Activated CD8-positive, alpha-beta T cell treated with anti-CD3 and anti-CD28 coated beads, Interleukin-2, amount 10 ng/mL, durations not matched to agents 7 days and 5 days (primary cell): Measurements from ENCODE around the gene GLRA3. TPM values are rescaled to one million over a fixed set of nuclear protein-coding genes. Genes with fewer than 3 reads are reported as not detected.
"Not testable (repeated sequence)": the region's sequence is repeated elsewhere in the genome, so short reads cannot be mapped to it uniquely, and the experiment has no call there.

Experiments used
- ATAC-seq: fragments of 150-1000 bp; cut with Tn5 transposase; one replicate; pipeline ENCODE4 v1.10.0; 2021; ENCODE audit warnings: moderate library complexity
- CTCF ChIA-PET: fragments of 350-600 bp; sonication (Branson Sonifier 250); formaldehyde crosslinking; loops from one replicate; lab custom pipeline; 2021; ENCODE audit warnings: antibody characterized with exemption; lab: Charles Lee
- POLR2A ChIA-PET: fragments of 350-600 bp; sonication (Branson Sonifier 250); formaldehyde crosslinking; loops from one replicate; lab custom pipeline; 2021; ENCODE audit warnings: antibody characterized with exemption; lab: Charles Lee
- DNase-seq: peaks from one replicate; pipeline ENCODE4 v3.0.0-alpha.2; 2020
- H3K27ac Mint-ChIP-seq: one replicate; pipeline ENCODE4 v1.8.0; 2021; ENCODE audit warnings: mild to moderate bottlenecking, mixed read lengths
- H3K27me3 Mint-ChIP-seq: one replicate; pipeline ENCODE4 v1.8.0; 2021; ENCODE audit warnings: low read depth, mixed read lengths
- H3K36me3 Mint-ChIP-seq: one replicate; pipeline ENCODE4 v1.8.0; 2021; ENCODE audit warnings: low read depth, mixed read lengths
- H3K4me1 Mint-ChIP-seq: one replicate; pipeline ENCODE4 v1.8.0; 2021; ENCODE audit warnings: low read depth, mixed read lengths
- H3K4me3 Mint-ChIP-seq: one replicate; pipeline ENCODE4 v1.8.0; 2021; ENCODE audit warnings: mild to moderate bottlenecking, mixed read lengths
- H3K9me3 Mint-ChIP-seq: one replicate; pipeline ENCODE4 v1.8.0; 2022; ENCODE audit warnings: mixed read lengths; ENCODE audit not compliant: insufficient read depth
- total RNA-seq, 2 experiments: library from RNA; stranded (reverse); gene quantifications; one replicate each; pipeline ENCODE4 v1.2.3, GENCODE V29; 2021

GLRA3 gene
- not detected for total RNA-seq

DNA sequence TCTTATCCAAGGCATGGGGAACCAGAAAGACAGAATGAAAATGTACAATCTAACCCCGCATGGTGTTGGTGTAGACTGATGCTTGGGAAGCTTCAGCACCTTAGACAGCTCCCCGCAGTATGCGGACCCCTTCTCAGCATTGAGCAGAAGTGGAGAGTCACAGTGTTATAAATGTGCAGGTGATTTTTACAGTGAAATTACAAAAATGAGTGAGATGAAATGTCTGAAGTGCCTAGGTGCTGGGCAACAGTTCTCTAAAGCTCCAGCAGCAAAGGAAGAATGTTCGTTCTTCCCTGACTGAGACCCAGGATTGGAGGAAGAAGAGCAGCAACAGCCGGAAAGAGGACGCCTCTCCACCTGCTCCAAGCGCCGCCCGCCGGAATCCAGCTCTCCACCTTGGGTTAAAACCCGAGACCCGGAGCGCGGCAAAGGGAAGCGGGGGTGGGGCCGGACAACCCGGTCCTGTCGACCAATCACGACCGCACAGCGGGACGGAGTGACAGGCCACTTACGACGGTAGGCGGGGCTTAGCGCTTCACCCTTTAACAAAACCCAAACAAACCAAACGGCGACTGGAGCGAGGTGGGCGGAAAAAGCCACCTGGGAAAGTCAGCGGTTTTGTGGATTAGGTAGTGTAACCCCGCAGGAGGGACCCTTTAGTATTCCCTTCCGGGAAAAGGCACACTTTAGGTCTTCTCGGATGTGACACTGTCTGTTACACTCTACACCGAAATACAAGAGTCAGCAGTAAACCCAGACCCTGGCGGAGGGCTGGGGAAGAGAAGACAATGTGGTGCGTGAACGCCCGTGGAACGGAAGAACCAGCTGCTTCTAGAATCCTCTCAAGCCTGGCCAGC lies at the start of gene GLRA3:
Gene GLRA3 (minus strand): TSS at position 403 of the 857 bp plus-strand sequence. CDS start 436 bp downstream, outside the sequence.
- peak within 1 kb of the TSS; percentile 23 for H3K4me3 Mint-ChIP-seq
- no peaks in the 10 kb centered on the region for H3K9me3 Mint-ChIP-seq
- peaks cover 9% of the 10 kb centered on the region for H3K27me3 Mint-ChIP-seq
- CTCF ChIA-PET, result no interaction called here
- POLR2A ChIA-PET, result no interaction called here
- H3K36me3 Mint-ChIP-seq, result peaks cover 2% of the 10 kb centered on the region
- ATAC-seq (peak; percentile 79), DNase-seq (peak; percentile 39)
- H3K4me1 Mint-ChIP-seq, result peaks cover 7% of the 10 kb centered on the region
- H3K27ac Mint-ChIP-seq, result peak within 1 kb of the TSS; percentile 8

GRCh38 chr4:174874898-174875297 lies 45.9 kb upstream of the GLRA3 start:
- POLR2A ChIA-PET, result no interaction called here
- no peak overlapping the region for H3K27ac Mint-ChIP-seq
- H3K4me3 Mint-ChIP-seq, result no peak overlapping the region
- no peaks in the 10 kb centered on the region for H3K9me3 Mint-ChIP-seq
- ATAC-seq (no peak), DNase-seq (no peak)
- CTCF ChIA-PET, result no interaction called here
- no peaks in the 10 kb centered on the region for H3K27me3 Mint-ChIP-seq
- H3K36me3 Mint-ChIP-seq, result no peaks in the 10 kb centered on the region
- no peaks in the 10 kb centered on the region for H3K4me1 Mint-ChIP-seq

DNA sequence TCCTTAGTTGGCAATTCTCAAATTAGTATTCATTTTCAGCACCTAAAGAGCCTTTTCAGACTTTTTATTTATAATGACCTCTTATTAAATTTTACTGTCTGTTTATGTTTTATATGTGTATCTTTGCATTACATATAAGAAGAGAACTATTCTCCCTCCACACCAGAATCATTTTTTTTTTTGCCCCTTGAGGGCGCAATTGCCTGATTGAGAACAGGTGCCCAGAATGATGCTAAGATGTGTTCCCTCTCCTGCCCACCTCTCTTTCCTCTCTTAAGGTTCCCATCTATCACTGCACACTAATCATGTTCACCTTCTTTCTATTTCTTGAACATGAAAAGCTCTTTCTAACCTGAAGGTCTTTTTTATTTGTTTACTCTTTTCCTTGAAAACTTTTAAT lies 44.9 kb upstream of the GLRA3 start:
- H3K4me3 Mint-ChIP-seq, result no peak overlapping the region
- no peaks in the 10 kb centered on the region for H3K4me1 Mint-ChIP-seq
- no peaks in the 10 kb centered on the region for H3K27me3 Mint-ChIP-seq
- H3K27ac Mint-ChIP-seq, result no peak overlapping the region
- no peaks in the 10 kb centered on the region for H3K36me3 Mint-ChIP-seq
- POLR2A ChIA-PET, result no interaction called here
- CTCF ChIA-PET, result no interaction called here
- H3K9me3 Mint-ChIP-seq, result no peaks in the 10 kb centered on the region
- no peak for DNase-seq
- no peak for ATAC-seq

- H3K27me3 Mint-ChIP-seq, POLR2A ChIA-PET, DNase-seq, H3K27ac Mint-ChIP-seq, ATAC-seq, H3K9me3 Mint-ChIP-seq, H3K36me3 Mint-ChIP-seq, H3K4me3 Mint-ChIP-seq, H3K4me1 Mint-ChIP-seq, CTCF ChIA-PET: not testable (repeated sequence)
These were observed 44.1 kb upstream of the GLRA3 start for GRCh38 chr4:174873146-174873545.

DNA sequence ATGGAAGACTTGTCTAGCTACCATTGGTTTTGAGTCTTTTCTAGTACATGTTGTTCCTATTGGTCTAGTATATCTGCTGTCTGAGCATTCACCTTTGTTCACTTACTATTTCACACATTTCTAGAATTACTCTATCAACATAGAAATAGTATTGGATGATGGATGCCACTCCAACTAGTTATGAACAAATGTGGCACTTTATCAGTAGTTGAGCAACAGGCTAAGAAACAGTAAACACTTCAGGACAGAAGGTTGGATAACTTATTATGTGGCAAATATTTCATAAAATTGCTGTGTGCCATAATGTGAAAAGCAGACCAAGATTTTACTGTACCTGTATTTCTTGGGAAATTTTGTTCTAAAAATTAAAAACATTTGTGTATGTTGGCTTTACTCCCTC lies 42.4 kb upstream of the GLRA3 start:
- POLR2A ChIA-PET, result no interaction called here
- DNase-seq, result no peak
- H3K9me3 Mint-ChIP-seq, result no peaks in the 10 kb centered on the region
- no peaks in the 10 kb centered on the region for H3K4me1 Mint-ChIP-seq
- H3K27me3 Mint-ChIP-seq, result no peaks in the 10 kb centered on the region
- no peak overlapping the region for H3K4me3 Mint-ChIP-seq
- CTCF ChIA-PET, result no interaction called here
- H3K36me3 Mint-ChIP-seq, result no peaks in the 10 kb centered on the region
- no peak for ATAC-seq
- no peak overlapping the region for H3K27ac Mint-ChIP-seq

- no peaks in the 10 kb centered on the region for H3K36me3 Mint-ChIP-seq
- H3K4me3 Mint-ChIP-seq, result no peak overlapping the region
- DNase-seq (no peak), ATAC-seq (no peak)
- H3K4me1 Mint-ChIP-seq, result no peaks in the 10 kb centered on the region
- H3K27me3 Mint-ChIP-seq, result no peaks in the 10 kb centered on the region
- H3K27ac Mint-ChIP-seq, result no peak overlapping the region
- CTCF ChIA-PET, result no interaction called here
- H3K9me3 Mint-ChIP-seq, result no peaks in the 10 kb centered on the region
- POLR2A ChIA-PET, result no interaction called here
These were observed 41.3 kb upstream of the GLRA3 start for GRCh38 chr4:174870311-174870710.

DNA sequence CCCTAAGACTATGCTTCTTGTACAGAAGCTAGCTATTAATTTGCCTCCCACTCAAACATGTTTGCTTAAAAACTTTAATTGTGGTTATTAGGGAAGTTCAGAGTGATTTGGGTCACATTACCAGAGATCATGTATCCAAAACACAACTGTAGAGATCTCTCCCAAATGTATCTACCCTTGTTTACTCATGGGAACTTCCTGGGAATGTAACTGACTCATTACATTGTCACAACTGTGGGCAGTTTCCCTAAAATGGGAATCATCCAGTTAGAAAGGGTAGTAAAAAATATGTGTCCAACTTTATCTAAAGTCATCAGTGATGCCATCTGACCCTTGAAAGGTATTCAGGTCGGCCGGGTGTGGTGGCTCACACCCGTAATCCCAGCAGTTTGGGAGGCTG lies 40.3 kb upstream of the GLRA3 start:
- no peak for ATAC-seq
- no peaks in the 10 kb centered on the region for H3K4me1 Mint-ChIP-seq

GRCh38 chr4:174867903-174868302 lies 38.9 kb upstream of the GLRA3 start:
- no peak overlapping the region for H3K4me3 Mint-ChIP-seq
- ATAC-seq (no peak), DNase-seq (no peak)
- H3K4me1 Mint-ChIP-seq, result no peaks in the 10 kb centered on the region
- H3K9me3 Mint-ChIP-seq, result no peaks in the 10 kb centered on the region
- ChIA-PET CTCF (no interaction called here), POLR2A (no interaction called here)
- H3K27ac Mint-ChIP-seq, result no peak overlapping the region
- H3K27me3 Mint-ChIP-seq, result no peaks in the 10 kb centered on the region
- H3K36me3 Mint-ChIP-seq, result no peaks in the 10 kb centered on the region

More for the DNA sequence above, 40.3 kb upstream of the GLRA3 start:
- ChIA-PET CTCF (no interaction called here), POLR2A (no interaction called here)
- Mint-ChIP-seq H3K27me3 (no peaks in the 10 kb centered on the region), H3K4me3 (no peak overlapping the region), H3K27ac (no peak overlapping the region), H3K9me3 (no peaks in the 10 kb centered on the region), H3K36me3 (no peaks in the 10 kb centered on the region)
- DNase-seq, result no peak

- no peak for DNase-seq
- no peak overlapping the region for H3K4me3 Mint-ChIP-seq
- H3K27ac Mint-ChIP-seq, result no peak overlapping the region
- CTCF ChIA-PET, result no interaction called here
- POLR2A ChIA-PET, result interaction anchor here (0.6 kb wide), 1 partner anchor 1486 kb away, joined by 3 read pairs; no protein-coding TSS in a partner anchor
- no peaks in the 10 kb centered on the region for H3K36me3 Mint-ChIP-seq
- no peaks in the 10 kb centered on the region for H3K27me3 Mint-ChIP-seq
- no peaks in the 10 kb centered on the region for H3K4me1 Mint-ChIP-seq
- no peak for ATAC-seq
- no peaks in the 10 kb centered on the region for H3K9me3 Mint-ChIP-seq
These were observed 36.5 kb upstream of the GLRA3 start for GRCh38 chr4:174865418-174865985.

DNA sequence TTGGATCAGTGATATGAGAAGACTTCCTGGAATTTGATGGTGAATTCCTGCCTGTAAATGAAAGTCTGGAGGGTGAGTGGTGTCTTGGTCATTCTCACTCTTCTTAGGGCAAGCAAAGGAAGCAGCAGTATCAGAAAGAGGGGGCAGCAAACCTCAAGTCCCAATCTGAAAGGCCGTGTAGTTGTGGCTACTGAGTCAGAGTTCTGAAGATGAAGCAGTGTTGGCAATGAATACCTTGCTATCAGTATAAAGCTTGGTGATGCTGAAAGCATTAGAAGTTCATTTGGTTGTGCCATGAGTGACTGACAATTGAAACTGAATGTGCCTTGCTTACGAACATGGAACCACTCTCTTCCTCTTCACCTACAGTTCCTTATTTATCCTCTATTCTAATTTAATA lies 35.0 kb upstream of the GLRA3 start:
- POLR2A ChIA-PET, result no interaction called here
- no peak for ATAC-seq
- H3K36me3 Mint-ChIP-seq, result no peaks in the 10 kb centered on the region

DNA sequence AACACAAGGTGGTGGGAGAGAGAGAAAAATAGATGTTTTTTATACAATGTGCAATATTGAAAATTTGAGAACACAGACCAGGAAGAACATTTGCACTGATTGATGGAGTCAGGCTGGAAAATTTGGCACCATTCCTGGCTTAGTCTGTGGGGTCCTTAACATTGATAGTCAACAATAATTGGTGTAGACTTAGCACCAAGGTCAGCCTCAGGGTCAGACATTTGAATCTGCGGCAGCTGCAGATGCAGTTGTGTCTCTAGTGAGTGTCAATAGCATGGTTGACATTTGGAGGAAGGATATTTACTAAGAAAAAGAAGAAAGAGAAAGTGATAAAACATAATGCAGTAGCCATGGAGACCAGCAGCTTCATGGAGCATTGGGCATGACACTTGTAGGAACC lies 31.5 kb upstream of the GLRA3 start:
- Mint-ChIP-seq H3K27ac (no peak overlapping the region), H3K36me3 (no peaks in the 10 kb centered on the region), H3K9me3 (no peaks in the 10 kb centered on the region), H3K4me1 (no peaks in the 10 kb centered on the region), H3K27me3 (no peaks in the 10 kb centered on the region), H3K4me3 (no peak overlapping the region)
- POLR2A ChIA-PET, result no interaction called here
- DNase-seq (no peak), ATAC-seq (no peak)
- CTCF ChIA-PET, result no interaction called here

More for the DNA sequence above, 35.0 kb upstream of the GLRA3 start:
- Mint-ChIP-seq H3K27ac (no peak overlapping the region), H3K27me3 (no peaks in the 10 kb centered on the region), H3K4me3 (no peak overlapping the region), H3K9me3 (no peaks in the 10 kb centered on the region), H3K4me1 (no peaks in the 10 kb centered on the region)
- CTCF ChIA-PET, result no interaction called here
- no peak for DNase-seq

GRCh38 chr4:174859904-174860303 lies 30.9 kb upstream of the GLRA3 start:
- DNase-seq, result no peak
- Mint-ChIP-seq H3K27ac (no peak overlapping the region), H3K27me3 (no peaks in the 10 kb centered on the region), H3K4me3 (no peak overlapping the region), H3K9me3 (no peaks in the 10 kb centered on the region), H3K4me1 (no peaks in the 10 kb centered on the region), H3K36me3 (no peaks in the 10 kb centered on the region)
- CTCF ChIA-PET, result no interaction called here
- POLR2A ChIA-PET, result no interaction called here
- ATAC-seq, result no peak
